ENCODE results near the gene TTC28. TPM values are rescaled to one million over a fixed set of nuclear protein-coding genes. Genes with fewer than 3 reads are reported as not detected.

TTC28 gene
- total RNA-seq, 1 donor from 2014 or later, result 1.3 TPM

DNA sequence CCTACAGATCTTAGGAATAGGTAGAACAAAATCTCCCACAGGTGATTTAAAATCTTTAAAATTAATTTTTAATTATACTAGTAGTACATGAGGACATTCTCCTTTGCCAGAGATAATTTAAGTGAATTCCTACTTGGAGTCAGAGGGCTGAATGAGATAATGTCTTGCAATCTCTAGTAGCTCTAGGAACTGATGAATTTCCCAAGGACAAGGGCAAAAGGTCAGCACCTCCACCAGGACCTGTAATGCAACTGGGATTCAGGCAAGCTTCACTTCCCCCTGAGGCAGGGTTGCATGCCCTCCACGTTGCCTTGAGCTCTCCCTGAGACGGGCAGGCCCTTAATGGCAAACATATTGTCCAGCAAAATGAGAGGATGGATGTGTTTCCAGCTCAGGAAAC is 430.2 kb downstream of the TTC28 start:
- FAIRE-seq, result no peak
- no peaks in the 10 kb centered on the region for H3K36me3 ChIP-seq (ENCODE audit: control insufficient read depth, insufficient read depth, low read length)
- no peaks in the 10 kb centered on the region for H3K27me3 ChIP-seq (ENCODE audit: control insufficient read depth, insufficient read depth, low read length)
- TF ChIP-seq, protein P1, sequence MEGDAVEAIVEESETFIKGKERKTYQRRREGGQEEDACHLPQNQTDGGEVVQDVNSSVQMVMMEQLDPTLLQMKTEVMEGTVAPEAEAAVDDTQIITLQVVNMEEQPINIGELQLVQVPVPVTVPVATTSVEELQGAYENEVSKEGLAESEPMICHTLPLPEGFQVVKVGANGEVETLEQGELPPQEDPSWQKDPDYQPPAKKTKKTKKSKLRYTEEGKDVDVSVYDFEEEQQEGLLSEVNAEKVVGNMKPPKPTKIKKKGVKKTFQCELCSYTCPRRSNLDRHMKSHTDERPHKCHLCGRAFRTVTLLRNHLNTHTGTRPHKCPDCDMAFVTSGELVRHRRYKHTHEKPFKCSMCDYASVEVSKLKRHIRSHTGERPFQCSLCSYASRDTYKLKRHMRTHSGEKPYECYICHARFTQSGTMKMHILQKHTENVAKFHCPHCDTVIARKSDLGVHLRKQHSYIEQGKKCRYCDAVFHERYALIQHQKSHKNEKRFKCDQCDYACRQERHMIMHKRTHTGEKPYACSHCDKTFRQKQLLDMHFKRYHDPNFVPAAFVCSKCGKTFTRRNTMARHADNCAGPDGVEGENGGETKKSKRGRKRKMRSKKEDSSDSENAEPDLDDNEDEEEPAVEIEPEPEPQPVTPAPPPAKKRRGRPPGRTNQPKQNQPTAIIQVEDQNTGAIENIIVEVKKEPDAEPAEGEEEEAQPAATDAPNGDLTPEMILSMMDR (IDR thresholded peaks at IDR 0.05; ENCODE audit: insufficient read depth, low read length, severe bottlenecking), result no peak
- DNase-seq (ENCODE audit: low read depth), result no peak
- H3K4me3 ChIP-seq (ENCODE audit: low read depth, low read length), result no peak overlapping the region

DNA sequence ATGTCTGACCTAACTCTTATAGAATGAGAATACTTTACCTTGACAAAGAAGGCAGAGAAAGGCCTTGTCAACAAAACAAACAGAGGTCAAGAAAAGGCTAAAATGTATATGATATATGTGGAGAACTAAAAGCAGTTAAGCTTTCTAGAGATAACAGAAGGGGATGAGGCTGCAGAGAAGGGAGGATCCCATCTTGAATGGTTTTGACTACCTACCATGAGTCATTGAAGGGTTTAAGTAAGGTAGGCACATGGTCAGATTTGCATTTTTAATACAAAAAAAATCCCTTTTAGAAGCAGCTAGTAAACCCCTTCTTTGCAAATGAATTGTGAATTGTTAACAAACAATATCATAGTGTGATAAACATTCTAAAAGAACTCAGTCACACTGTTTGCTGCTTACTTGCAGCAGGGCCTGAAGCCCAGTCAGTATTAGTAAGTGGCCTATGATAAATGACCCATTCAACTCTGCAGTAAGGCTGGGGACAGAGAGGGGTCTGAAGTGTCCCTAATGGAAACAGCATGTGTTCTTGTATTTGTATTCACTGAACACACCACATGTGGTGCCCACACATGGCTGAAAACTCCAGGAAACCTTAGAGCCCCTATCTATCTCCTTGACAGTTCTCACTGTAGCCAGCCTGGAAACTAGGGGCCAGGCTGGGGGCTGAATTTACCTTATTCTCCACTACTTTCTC is 431.8 kb downstream of the TTC28 start:
- TF ChIP-seq, protein P1 (IDR thresholded peaks at IDR 0.05; ENCODE audit: insufficient read depth, low read length, severe bottlenecking), result no peak
- no peak for DNase-seq (ENCODE audit: low read depth)
- Histone ChIP-seq H3K27me3 (ENCODE audit: control insufficient read depth, insufficient read depth, low read length) (no peaks in the 10 kb centered on the region), H3K4me3 (ENCODE audit: low read depth, low read length) (no peak overlapping the region), H3K36me3 (ENCODE audit: control insufficient read depth, insufficient read depth, low read length) (no peaks in the 10 kb centered on the region)
- FAIRE-seq, result no peak

- DNase-seq (ENCODE audit: low read depth) (no peak), FAIRE-seq (no peak)
- Histone ChIP-seq H3K27me3 (ENCODE audit: control insufficient read depth, insufficient read depth, low read length) (no peaks in the 10 kb centered on the region), H3K36me3 (ENCODE audit: control insufficient read depth, insufficient read depth, low read length) (no peaks in the 10 kb centered on the region), H3K4me3 (ENCODE audit: low read depth, low read length) (no peak overlapping the region)
- TF ChIP-seq, protein P1 (IDR thresholded peaks at IDR 0.05; ENCODE audit: insufficient read depth, low read length, severe bottlenecking), result no peak
These were observed 432.5 kb downstream of the TTC28 start for GRCh38 chr22:28247136-28247535.

DNA sequence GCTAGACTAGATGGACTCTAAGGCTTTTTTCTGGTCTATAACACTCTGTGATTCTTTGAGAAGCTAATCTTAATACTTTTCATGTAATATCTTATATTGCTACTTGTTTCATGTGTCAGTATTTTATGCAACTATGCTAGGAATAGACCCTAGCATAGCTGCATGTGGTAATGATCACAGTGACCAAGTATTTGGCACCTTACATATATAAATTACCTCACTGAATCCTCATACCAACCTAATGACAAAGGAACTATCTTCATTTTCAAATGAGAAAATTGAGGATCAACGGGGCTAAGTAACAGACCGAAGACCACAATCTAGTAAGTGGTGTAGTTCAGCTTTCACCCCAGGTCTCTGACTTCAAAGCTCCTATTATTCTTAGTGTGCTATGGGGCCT is 433.2 kb downstream of the TTC28 start:
- FAIRE-seq, result no peak
- TF ChIP-seq, protein P1 (IDR thresholded peaks at IDR 0.05; ENCODE audit: insufficient read depth, low read length, severe bottlenecking), result no peak
- Histone ChIP-seq H3K27me3 (ENCODE audit: control insufficient read depth, insufficient read depth, low read length) (no peaks in the 10 kb centered on the region), H3K4me3 (ENCODE audit: low read depth, low read length) (no peak overlapping the region), H3K36me3 (ENCODE audit: control insufficient read depth, insufficient read depth, low read length) (no peaks in the 10 kb centered on the region)
- DNase-seq (ENCODE audit: low read depth), result peak; percentile 35

GRCh38 chr22:28245579-28246224 is 433.9 kb downstream of the TTC28 start:
- FAIRE-seq, result no peak
- TF ChIP-seq, protein P1 (IDR thresholded peaks at IDR 0.05; ENCODE audit: insufficient read depth, low read length, severe bottlenecking), result no peak
- Histone ChIP-seq H3K36me3 (ENCODE audit: control insufficient read depth, insufficient read depth, low read length) (no peaks in the 10 kb centered on the region), H3K27me3 (ENCODE audit: control insufficient read depth, insufficient read depth, low read length) (no peaks in the 10 kb centered on the region), H3K4me3 (ENCODE audit: low read depth, low read length) (no peak overlapping the region)
- no peak for DNase-seq (ENCODE audit: low read depth)

All from bronchial epithelial cell (primary cell).